ENCODE data around the gene TAF1D. TPM values are rescaled to one million over a fixed set of nuclear protein-coding genes. Genes with fewer than 3 reads are reported as not detected.

The TAF1D gene
- total RNA-seq, 3 donors from 2014 or later: 258 to 292 (median 288) TPM

DNA sequence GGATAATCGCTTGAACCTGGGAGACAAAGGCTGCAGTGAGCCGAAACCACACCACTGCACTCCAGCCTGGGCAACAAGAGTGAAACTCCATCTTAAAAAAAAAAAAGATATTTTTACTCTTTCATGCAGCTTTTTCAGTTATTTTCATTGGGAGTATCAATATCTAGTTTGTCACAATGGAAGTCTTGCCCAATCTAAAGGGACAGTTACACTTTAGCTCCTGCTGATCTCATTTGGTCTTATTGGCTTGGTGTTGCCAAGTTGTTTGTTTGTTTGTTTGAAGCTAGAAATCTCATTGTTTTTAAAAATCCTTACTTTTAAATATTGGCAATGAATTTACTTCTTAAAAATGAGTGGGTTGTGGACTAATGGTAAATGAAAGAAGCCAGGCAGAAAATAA is 55.1 kb downstream of the TAF1D start:
- Mint-ChIP-seq H3K27me3 (ENCODE audit: low read depth) (no peaks in the 10 kb centered on the region), H3K9me3 (no peaks in the 10 kb centered on the region), H3K4me3 (no peak overlapping the region), H3K4me1 (ENCODE audit: low read depth) (peaks cover 5% of the 10 kb centered on the region), H3K36me3 (ENCODE audit: insufficient read depth) (peaks cover 59% of the 10 kb centered on the region)
- DNase-seq: no peak
- ATAC-seq: no peak

Other genes with a start within 250 kb of the TAF1D start
- gene SMCO4, start 198.1 kb downstream of the TAF1D start, total RNA-seq: 10 to 100 TPM in 2 of 3 donors, 1 to 10 TPM in 1; 9.3 to 12.0 (median 11.9) TPM
- 10 to 100 TPM in 2 of 3 donors, 1 to 10 TPM in 1; 9.6 to 13.7 (median 11.1) TPM for gene CEP295, start 79.8 kb downstream of the TAF1D start, total RNA-seq
- 10 to 100 TPM; 13.5 to 32.1 (median 24.5) TPM for gene C11orf54, start 177 bp upstream of the TAF1D start, total RNA-seq
- 10 to 100 TPM; 52.7 to 54.9 (median 54.8) TPM for gene MED17, start 42.8 kb upstream of the TAF1D start, total RNA-seq
- gene VSTM5, start 109.1 kb upstream of the TAF1D start, total RNA-seq: not detected